ENCODE measurements around the gene PPP1R15B.

PPP1R15B gene

GRCh38 chr1:204357551-204358490 is 53.8 kb downstream of the PPP1R15B start:
- CTCF ChIA-PET: interaction anchor here (0.6 to 7.8 kb wide), 5 partner anchors 11 to 195 kb away, joined by 3 to 110 read pairs (median 3); partner anchors contain the start of gene REN
- no peak for DNase-seq (ENCODE audit: extremely low spot score)
- POLR2A ChIA-PET: no interaction called here
- no peak for TF ChIP-seq CTCF (IDR thresholded peaks at IDR 0.05; ENCODE audit: control extremely low read depth, extremely low read depth, low read depth, missing control alignments)

GRCh38 chr1:204356997-204357396 is 54.6 kb downstream of the PPP1R15B start:
- DNase-seq (ENCODE audit: extremely low spot score): no peak
- ChIA-PET CTCF (interaction anchor here (0.9 to 1.0 kb wide), 2 partner anchors 10 to 194 kb away, joined by 3 read pairs; no protein-coding TSS in a partner anchor), POLR2A (no interaction called here)
- TF ChIP-seq CTCF (IDR thresholded peaks at IDR 0.05; ENCODE audit: control extremely low read depth, extremely low read depth, low read depth, missing control alignments): no peak

- ChIA-PET CTCF (interaction anchor here (7.5 kb wide), 1 partner anchor 7 kb away, joined by 55 read pairs; no protein-coding TSS in a partner anchor), POLR2A (no interaction called here)
- no peak for TF ChIP-seq CTCF (IDR thresholded peaks at IDR 0.05; ENCODE audit: control extremely low read depth, extremely low read depth, low read depth, missing control alignments)
- DNase-seq (ENCODE audit: extremely low spot score): no peak
These were observed 55.7 kb downstream of the PPP1R15B start for GRCh38 chr1:204355913-204356312.

- CTCF ChIA-PET: interaction anchor here (1.0 to 7.5 kb wide), 3 partner anchors 8 to 13 kb away, joined by 3 to 55 read pairs (median 5); no protein-coding TSS in a partner anchor
- DNase-seq (ENCODE audit: extremely low spot score): no peak
- POLR2A ChIA-PET: no interaction called here
- TF ChIP-seq CTCF (IDR thresholded peaks at IDR 0.05; ENCODE audit: control extremely low read depth, extremely low read depth, low read depth, missing control alignments): no peak
These were observed 57.0 kb downstream of the PPP1R15B start for GRCh38 chr1:204354579-204354978.

Measured in GM10248 (cell line).